ENCODE measurements around the gene FGD5. TPM values are rescaled to one million over a fixed set of nuclear protein-coding genes. Genes with fewer than 3 reads are reported as not detected.

The FGD5 gene
- total and polyA plus RNA-seq, 7 experiments from 2014 or later = 0.37 TPM; not detected in 6

DNA sequence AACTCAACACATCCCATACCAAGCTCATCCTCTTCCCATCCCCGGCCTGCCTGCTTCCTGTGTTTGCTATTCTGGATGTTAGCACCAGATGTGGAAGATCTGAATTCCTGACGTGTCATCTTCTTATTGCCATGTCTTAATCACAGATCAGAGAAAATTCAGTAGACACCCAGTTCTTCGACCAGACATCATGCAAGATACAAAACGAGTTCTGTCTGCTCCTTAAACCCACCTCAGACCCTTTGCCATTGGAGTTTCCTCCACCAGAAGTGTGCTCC lies 52.0 kb downstream of the FGD5 start:
- Mint-ChIP-seq H3K4me1 (no peaks in the 10 kb centered on the region), H3K9me3 (peaks cover 0 to 2% (median 0%) of the 10 kb centered on the region in 11 donors), H3K27me3 (peaks cover 0 to 8% (median 0%) of the 10 kb centered on the region in 5 donors), H3K27ac (no peak overlapping the region), H3K36me3 (no peaks in the 10 kb centered on the region), H3K4me3 (no peak overlapping the region)
- DNase-seq = no peak
- H3K4me3 ChIP-seq (ENCODE audit: low read length) = no peak overlapping the region
- POLR2A ChIA-PET = no interaction called here
- H3K27ac ChIP-seq (ENCODE audit: low read depth, low read length) = no peak overlapping the region
- intact Hi-C loops (cut with micrococcal nuclease) = no loop called here
- no peaks in the 10 kb centered on the region for H3K9me3 ChIP-seq (ENCODE audit: control insufficient read depth in 2 of 3, low read length in 3 of 3)
- no peaks in the 10 kb centered on the region for H3K36me3 ChIP-seq (ENCODE audit: control insufficient read depth in 2 of 3, insufficient read depth in 3 of 3, low read length in 3 of 3)
- CTCF ChIA-PET = no interaction called here
- H3K27me3 ChIP-seq (ENCODE audit: control insufficient read depth in 2 of 2, insufficient read depth in 2 of 2, low read length in 2 of 2) = no peaks in the 10 kb centered on the region
- H3K4me1 ChIP-seq (ENCODE audit: control insufficient read depth in 2 of 2, insufficient read depth in 2 of 2, low read length in 2 of 2) = no peaks in the 10 kb centered on the region
- ATAC-seq = no peak

GRCh38 chr3:14871456-14872200 lies 52.9 kb downstream of the FGD5 start:
- H3K36me3 Mint-ChIP-seq = no peaks in the 10 kb centered on the region
- ATAC-seq = no peak
- no peaks in the 10 kb centered on the region for H3K4me1 Mint-ChIP-seq
- no peak overlapping the region for H3K4me3 Mint-ChIP-seq
- CTCF ChIA-PET = no interaction called here
- H3K9me3 Mint-ChIP-seq = peaks cover 0 to 2% (median 0%) of the 10 kb centered on the region in 11 donors
- Histone ChIP-seq H3K27ac (ENCODE audit: low read depth, low read length) (no peak overlapping the region), H3K36me3 (ENCODE audit: control insufficient read depth in 2 of 3, insufficient read depth in 3 of 3, low read length in 3 of 3) (no peaks in the 10 kb centered on the region), H3K27me3 (ENCODE audit: control insufficient read depth in 2 of 2, insufficient read depth in 2 of 2, low read length in 2 of 2) (no peaks in the 10 kb centered on the region), H3K4me1 (ENCODE audit: control insufficient read depth in 2 of 2, insufficient read depth in 2 of 2, low read length in 2 of 2) (no peaks in the 10 kb centered on the region), H3K4me3 (ENCODE audit: low read length) (no peak overlapping the region), H3K9me3 (ENCODE audit: control insufficient read depth in 2 of 3, low read length in 3 of 3) (no peaks in the 10 kb centered on the region)
- no peak for DNase-seq
- peaks cover 0 to 5% (median 0%) of the 10 kb centered on the region in 5 donors for H3K27me3 Mint-ChIP-seq
- intact Hi-C loops (cut with micrococcal nuclease) = no loop called here
- peak overlapping the region in 1 of 9 donors; percentile 90 for H3K27ac Mint-ChIP-seq
- POLR2A ChIA-PET = no interaction called here

GRCh38 chr3:14872706-14873105 lies 53.9 kb downstream of the FGD5 start:
- H3K4me3 ChIP-seq (ENCODE audit: low read length) = no peak overlapping the region
- no peaks in the 10 kb centered on the region for H3K4me1 ChIP-seq (ENCODE audit: control insufficient read depth in 2 of 2, insufficient read depth in 2 of 2, low read length in 2 of 2)
- Mint-ChIP-seq H3K9me3 (no peaks in the 10 kb centered on the region), H3K27ac (peak overlapping the region in 2 of 9 donors; percentile 43 to 65), H3K4me1 (peaks cover 0 to 4% (median 0%) of the 10 kb centered on the region in 7 donors), H3K36me3 (no peaks in the 10 kb centered on the region), H3K27me3 (peaks cover 0 to 5% (median 0%) of the 10 kb centered on the region in 5 donors), H3K4me3 (no peak overlapping the region)
- intact Hi-C loops (cut with micrococcal nuclease) = no loop called here
- no peaks in the 10 kb centered on the region for H3K9me3 ChIP-seq (ENCODE audit: control insufficient read depth in 2 of 3, low read length in 3 of 3)
- H3K27ac ChIP-seq (ENCODE audit: low read depth, low read length) = no peak overlapping the region
- ChIA-PET POLR2A (interaction anchor here (0.9 to 1.8 kb wide), 2 partner anchors 9 to 12 kb away, joined by 3 to 8 read pairs; no protein-coding TSS in a partner anchor), CTCF (no interaction called here)
- ATAC-seq (no peak), DNase-seq (no peak)
- no peaks in the 10 kb centered on the region for H3K36me3 ChIP-seq (ENCODE audit: control insufficient read depth in 2 of 3, insufficient read depth in 3 of 3, low read length in 3 of 3)
- no peaks in the 10 kb centered on the region for H3K27me3 ChIP-seq (ENCODE audit: control insufficient read depth in 2 of 2, insufficient read depth in 2 of 2, low read length in 2 of 2)

GRCh38 chr3:14874784-14875183 lies 56.0 kb downstream of the FGD5 start:
- Mint-ChIP-seq H3K4me1 (peaks cover 9 to 18% (median 11%) of the 10 kb centered on the region in 7 donors), H3K27me3 (peaks cover 0 to 3% (median 0%) of the 10 kb centered on the region in 5 donors), H3K27ac (no peak overlapping the region), H3K4me3 (no peak overlapping the region), H3K36me3 (peaks cover 0 to 4% (median 0%) of the 10 kb centered on the region in 5 donors), H3K9me3 (no peaks in the 10 kb centered on the region)
- Histone ChIP-seq H3K9me3 (ENCODE audit: control insufficient read depth in 2 of 3, low read length in 3 of 3) (no peaks in the 10 kb centered on the region), H3K4me1 (ENCODE audit: control insufficient read depth in 2 of 2, insufficient read depth in 2 of 2, low read length in 2 of 2) (peaks cover 4 to 15% of the 10 kb centered on the region in 2 donors), H3K36me3 (ENCODE audit: control insufficient read depth in 2 of 3, insufficient read depth in 3 of 3, low read length in 3 of 3) (no peaks in the 10 kb centered on the region), H3K27me3 (ENCODE audit: control insufficient read depth in 2 of 2, insufficient read depth in 2 of 2, low read length in 2 of 2) (no peaks in the 10 kb centered on the region), H3K27ac (ENCODE audit: low read depth, low read length) (no peak overlapping the region), H3K4me3 (ENCODE audit: low read length) (no peak overlapping the region)
- intact Hi-C loops (cut with micrococcal nuclease) = no loop called here
- DNase-seq (no peak), ATAC-seq (no peak)
- CTCF ChIA-PET = no interaction called here
- POLR2A ChIA-PET = interaction anchor here (0.5 to 1.2 kb wide), 2 partner anchors 22 to 234 kb away, joined by 3 read pairs; no protein-coding TSS in a partner anchor

DNA sequence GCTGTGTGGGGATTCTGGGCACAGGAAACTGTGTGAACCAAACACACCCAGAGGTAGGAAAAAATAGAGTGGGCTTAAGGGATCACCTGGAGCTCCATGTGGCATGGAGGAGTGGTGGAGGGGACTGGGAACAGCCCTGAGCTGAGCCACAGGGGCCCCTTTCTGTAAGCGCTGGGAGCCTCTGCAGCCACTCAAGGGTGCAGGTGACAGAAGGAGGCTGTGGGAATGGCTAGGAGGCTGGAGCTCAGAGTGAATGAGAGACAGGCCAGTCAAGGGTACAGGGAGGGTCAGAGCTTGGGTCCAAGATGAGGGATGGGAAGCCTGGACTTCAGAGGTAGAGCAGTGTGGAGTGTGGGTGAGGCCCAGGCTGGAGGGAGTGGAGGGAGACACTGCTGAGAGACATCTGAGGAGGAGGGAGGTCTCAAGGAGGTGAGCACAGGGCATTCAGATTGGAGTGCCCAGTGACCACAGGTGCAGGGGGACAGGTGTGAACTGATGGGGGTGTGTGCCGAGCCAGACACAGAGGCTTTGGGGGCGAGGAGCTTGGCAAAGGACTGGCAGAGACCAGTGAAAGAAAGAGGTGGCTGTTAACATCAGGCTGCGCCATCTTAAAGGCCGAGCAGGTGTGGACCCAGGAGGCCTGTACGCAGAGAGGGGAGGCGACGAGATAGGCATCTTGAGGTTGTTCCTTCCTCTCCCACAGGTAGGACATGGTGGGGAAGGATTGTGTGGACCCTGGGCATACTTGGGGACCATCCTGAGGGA lies 56.8 kb downstream of the FGD5 start:
- CTCF ChIA-PET = interaction anchor here (0.6 kb wide), 1 partner anchor 114 kb away, joined by 3 read pairs; no protein-coding TSS in a partner anchor
- Mint-ChIP-seq H3K27me3 (peaks cover 0 to 3% (median 0%) of the 10 kb centered on the region in 5 donors), H3K27ac (peak overlapping the region in 2 of 9 donors; percentile 35 to 82), H3K4me1 (peaks cover 11 to 22% (median 14%) of the 10 kb centered on the region in 7 donors), H3K9me3 (no peaks in the 10 kb centered on the region), H3K4me3 (no peak overlapping the region), H3K36me3 (peaks cover 0 to 4% (median 0%) of the 10 kb centered on the region in 5 donors)
- Histone ChIP-seq H3K27ac (ENCODE audit: low read depth, low read length) (no peak overlapping the region), H3K4me3 (ENCODE audit: low read length) (no peak overlapping the region), H3K9me3 (ENCODE audit: control insufficient read depth in 2 of 3, low read length in 3 of 3) (no peaks in the 10 kb centered on the region), H3K36me3 (ENCODE audit: control insufficient read depth in 2 of 3, insufficient read depth in 3 of 3, low read length in 3 of 3) (no peaks in the 10 kb centered on the region), H3K27me3 (ENCODE audit: control insufficient read depth in 2 of 2, insufficient read depth in 2 of 2, low read length in 2 of 2) (no peaks in the 10 kb centered on the region), H3K4me1 (ENCODE audit: control insufficient read depth in 2 of 2, insufficient read depth in 2 of 2, low read length in 2 of 2) (peaks cover 4 to 21% of the 10 kb centered on the region in 2 donors)
- no peak for ATAC-seq
- POLR2A ChIA-PET = interaction anchor here (1.2 kb wide), 1 partner anchor 22 kb away, joined by 3 read pairs; no protein-coding TSS in a partner anchor
- intact Hi-C loops (cut with micrococcal nuclease) = no loop called here
- no peak for DNase-seq

- no peak overlapping the region for H3K27ac Mint-ChIP-seq
- intact Hi-C loops (cut with micrococcal nuclease) = no loop called here
- CTCF ChIA-PET = interaction anchor here (1.5 kb wide), 1 partner anchor 44 kb away, joined by 4 read pairs; no protein-coding TSS in a partner anchor
- peaks cover 0 to under 1% (median 0%) of the 10 kb centered on the region in 5 donors for H3K27me3 Mint-ChIP-seq
- peaks cover 18 to 33% (median 26%) of the 10 kb centered on the region in 7 donors for H3K4me1 Mint-ChIP-seq
- H3K4me3 ChIP-seq (ENCODE audit: low read length) = no peak overlapping the region
- H3K4me1 ChIP-seq (ENCODE audit: control insufficient read depth in 2 of 2, insufficient read depth in 2 of 2, low read length in 2 of 2) = peaks cover 4 to 35% of the 10 kb centered on the region in 2 donors
- H3K9me3 Mint-ChIP-seq = no peaks in the 10 kb centered on the region
- no peaks in the 10 kb centered on the region for H3K36me3 ChIP-seq (ENCODE audit: control insufficient read depth in 2 of 3, insufficient read depth in 3 of 3, low read length in 3 of 3)
- POLR2A ChIA-PET = no interaction called here
- H3K27me3 ChIP-seq (ENCODE audit: control insufficient read depth in 2 of 2, insufficient read depth in 2 of 2, low read length in 2 of 2) = no peaks in the 10 kb centered on the region
- DNase-seq (no peak), ATAC-seq (no peak)
- H3K4me3 Mint-ChIP-seq = no peak overlapping the region
- H3K9me3 ChIP-seq (ENCODE audit: control insufficient read depth in 2 of 3, low read length in 3 of 3) = no peaks in the 10 kb centered on the region
- peaks cover 0 to 4% (median 0%) of the 10 kb centered on the region in 5 donors for H3K36me3 Mint-ChIP-seq
- no peak overlapping the region for H3K27ac ChIP-seq (ENCODE audit: low read depth, low read length)
These were observed 58.2 kb downstream of the FGD5 start for GRCh38 chr3:14876921-14877333.
